LNCAP (cell line): ENCODE data around the gene LSM3.

Source experiments
- TF ChIP-seq, protein P1 (sequence below): fragments of 450-650 bp; IDR thresholded peaks from 2 replicates; pipeline ENCODE4 v1.5.1; 2017; ENCODE audit warnings: mild to moderate bottlenecking

Gene LSM3

DNA sequence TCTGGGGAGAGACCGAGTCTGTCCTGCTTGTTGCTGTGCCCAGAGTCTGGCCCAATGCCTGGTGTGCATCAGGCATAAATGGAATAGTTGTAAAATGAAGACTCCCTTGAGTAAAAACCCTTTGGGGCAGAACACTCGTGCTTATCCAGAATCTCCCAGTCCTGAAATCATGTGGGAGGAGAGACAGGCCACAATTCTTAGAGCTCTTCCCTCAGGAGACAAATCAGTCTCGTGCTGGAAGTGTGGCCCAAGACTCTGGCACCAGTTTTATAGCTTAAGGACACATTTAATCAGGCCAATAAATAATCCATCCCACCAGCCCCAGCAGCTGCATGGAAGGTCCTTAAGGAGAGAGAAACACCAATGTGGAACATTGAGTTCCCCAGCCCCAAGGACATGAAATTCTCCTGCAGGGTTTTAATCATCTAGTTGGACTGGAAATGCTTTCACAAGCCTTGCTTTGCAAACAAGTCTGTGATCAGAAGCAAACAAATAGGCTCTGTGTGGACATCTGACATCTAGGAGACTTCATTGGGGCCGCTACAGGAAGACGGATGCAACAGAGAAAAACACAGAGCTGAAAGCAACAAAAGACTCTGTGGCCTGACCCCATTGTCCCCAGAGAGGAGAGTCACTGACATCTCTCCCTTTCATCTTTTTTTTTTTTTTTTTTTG is 70.4 kb downstream of the LSM3 start:
- TF ChIP-seq, protein P1, sequence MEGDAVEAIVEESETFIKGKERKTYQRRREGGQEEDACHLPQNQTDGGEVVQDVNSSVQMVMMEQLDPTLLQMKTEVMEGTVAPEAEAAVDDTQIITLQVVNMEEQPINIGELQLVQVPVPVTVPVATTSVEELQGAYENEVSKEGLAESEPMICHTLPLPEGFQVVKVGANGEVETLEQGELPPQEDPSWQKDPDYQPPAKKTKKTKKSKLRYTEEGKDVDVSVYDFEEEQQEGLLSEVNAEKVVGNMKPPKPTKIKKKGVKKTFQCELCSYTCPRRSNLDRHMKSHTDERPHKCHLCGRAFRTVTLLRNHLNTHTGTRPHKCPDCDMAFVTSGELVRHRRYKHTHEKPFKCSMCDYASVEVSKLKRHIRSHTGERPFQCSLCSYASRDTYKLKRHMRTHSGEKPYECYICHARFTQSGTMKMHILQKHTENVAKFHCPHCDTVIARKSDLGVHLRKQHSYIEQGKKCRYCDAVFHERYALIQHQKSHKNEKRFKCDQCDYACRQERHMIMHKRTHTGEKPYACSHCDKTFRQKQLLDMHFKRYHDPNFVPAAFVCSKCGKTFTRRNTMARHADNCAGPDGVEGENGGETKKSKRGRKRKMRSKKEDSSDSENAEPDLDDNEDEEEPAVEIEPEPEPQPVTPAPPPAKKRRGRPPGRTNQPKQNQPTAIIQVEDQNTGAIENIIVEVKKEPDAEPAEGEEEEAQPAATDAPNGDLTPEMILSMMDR, result no peak
